ENCODE measurements around the gene SALL4.

DNA sequence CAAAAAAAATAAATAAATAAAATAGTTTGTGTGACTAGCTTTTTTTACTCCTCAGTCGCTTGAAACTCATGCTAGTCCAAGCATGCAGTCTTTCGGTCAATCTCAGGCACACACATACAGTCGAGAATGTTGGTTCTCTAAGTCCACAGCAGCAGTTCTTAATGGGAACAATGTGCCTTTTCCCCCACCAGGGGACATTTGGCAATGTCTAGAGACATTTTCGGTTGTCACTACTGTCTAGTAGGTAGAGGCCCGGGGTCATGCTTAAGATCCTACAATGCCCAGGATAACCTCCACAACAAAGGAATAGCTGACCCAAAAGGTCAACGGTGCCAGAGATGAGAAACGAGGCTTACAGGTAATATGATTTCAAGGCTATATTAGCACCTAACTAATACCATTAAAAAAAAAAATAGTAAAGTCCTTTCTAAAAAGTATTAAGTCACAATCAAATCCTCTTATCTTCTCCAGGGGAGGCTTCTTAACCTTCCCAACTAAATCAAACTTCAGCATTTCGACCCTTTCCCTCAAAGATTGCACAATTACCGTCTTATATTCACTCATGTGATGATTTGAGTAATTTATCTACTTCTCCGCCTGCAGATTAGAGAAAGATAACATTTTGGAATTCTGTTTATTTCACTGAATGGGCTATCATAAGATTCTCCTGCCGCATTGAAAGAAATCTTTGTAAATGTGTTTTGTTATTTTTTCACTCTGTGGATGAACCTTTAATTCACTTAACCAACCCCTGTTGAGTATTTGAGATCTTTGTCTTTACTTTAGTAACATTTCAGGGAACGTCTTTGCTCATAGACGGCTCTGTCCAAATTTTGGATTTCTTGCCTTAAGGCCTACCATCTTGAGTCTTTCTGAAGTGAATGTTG, 8.1 kb upstream of the SALL4 start:
- TF ChIP-seq, protein P1, sequence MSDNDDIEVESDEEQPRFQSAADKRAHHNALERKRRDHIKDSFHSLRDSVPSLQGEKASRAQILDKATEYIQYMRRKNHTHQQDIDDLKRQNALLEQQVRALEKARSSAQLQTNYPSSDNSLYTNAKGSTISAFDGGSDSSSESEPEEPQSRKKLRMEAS (IDR thresholded peaks at IDR 0.05) = no peak
- TF ChIP-seq, protein P2, sequence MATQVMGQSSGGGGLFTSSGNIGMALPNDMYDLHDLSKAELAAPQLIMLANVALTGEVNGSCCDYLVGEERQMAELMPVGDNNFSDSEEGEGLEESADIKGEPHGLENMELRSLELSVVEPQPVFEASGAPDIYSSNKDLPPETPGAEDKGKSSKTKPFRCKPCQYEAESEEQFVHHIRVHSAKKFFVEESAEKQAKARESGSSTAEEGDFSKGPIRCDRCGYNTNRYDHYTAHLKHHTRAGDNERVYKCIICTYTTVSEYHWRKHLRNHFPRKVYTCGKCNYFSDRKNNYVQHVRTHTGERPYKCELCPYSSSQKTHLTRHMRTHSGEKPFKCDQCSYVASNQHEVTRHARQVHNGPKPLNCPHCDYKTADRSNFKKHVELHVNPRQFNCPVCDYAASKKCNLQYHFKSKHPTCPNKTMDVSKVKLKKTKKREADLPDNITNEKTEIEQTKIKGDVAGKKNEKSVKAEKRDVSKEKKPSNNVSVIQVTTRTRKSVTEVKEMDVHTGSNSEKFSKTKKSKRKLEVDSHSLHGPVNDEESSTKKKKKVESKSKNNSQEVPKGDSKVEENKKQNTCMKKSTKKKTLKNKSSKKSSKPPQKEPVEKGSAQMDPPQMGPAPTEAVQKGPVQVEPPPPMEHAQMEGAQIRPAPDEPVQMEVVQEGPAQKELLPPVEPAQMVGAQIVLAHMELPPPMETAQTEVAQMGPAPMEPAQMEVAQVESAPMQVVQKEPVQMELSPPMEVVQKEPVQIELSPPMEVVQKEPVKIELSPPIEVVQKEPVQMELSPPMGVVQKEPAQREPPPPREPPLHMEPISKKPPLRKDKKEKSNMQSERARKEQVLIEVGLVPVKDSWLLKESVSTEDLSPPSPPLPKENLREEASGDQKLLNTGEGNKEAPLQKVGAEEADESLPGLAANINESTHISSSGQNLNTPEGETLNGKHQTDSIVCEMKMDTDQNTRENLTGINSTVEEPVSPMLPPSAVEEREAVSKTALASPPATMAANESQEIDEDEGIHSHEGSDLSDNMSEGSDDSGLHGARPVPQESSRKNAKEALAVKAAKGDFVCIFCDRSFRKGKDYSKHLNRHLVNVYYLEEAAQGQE (IDR thresholded peaks at IDR 0.05) = no peak
